GM21528 (cell line): Measurements from ENCODE around the gene SERPINB7.

Source experiments
- ATAC-seq: cut with Tn5 transposase; IDR thresholded peaks from one replicate; pipeline ENCODE4 v1.9.1; 2021; ENCODE audit warnings: mild to moderate bottlenecking, moderate library complexity; ENCODE audit not compliant: unreplicated experiment, low FRiP score

The SERPINB7 gene

DNA sequence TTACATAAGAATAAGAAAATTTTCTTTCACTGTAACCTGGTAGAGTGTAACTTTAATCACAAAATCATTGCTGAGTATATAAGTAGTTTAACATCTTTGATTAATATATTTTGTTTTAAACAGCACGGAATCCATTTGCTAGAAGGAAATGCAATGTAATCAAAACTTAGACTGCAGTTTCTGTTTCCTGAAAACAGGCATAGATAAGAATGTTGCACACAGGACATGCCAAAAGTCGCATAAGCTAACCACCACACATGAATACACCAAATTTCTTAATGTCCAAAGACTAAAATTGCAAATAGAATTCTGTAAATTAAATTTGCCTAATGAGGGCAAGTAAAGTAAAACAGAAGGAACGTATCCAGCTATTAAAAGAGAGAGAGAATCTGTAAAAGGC lies 61.2 kb downstream of the SERPINB7 start:
- no peak for ATAC-seq

DNA sequence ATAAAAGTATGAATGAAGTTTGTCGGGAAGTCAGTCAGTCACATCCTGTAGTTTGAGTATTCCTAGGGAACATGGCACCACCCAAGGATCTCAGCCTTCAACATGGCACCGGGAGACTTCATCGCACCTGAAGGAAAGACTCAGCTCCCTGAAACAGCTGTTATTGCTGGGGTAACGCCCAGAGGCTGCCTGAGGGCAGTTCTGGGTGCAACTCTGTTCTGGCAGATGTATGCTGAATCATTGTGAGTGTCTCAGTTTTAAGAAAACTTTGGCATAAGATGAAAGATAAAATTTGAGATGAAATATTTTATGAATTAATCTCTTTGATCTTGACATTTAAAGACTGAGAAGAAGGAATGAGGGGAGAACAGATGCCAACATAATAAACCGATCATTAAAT lies 62.4 kb downstream of the SERPINB7 start:
- no peak for ATAC-seq

DNA sequence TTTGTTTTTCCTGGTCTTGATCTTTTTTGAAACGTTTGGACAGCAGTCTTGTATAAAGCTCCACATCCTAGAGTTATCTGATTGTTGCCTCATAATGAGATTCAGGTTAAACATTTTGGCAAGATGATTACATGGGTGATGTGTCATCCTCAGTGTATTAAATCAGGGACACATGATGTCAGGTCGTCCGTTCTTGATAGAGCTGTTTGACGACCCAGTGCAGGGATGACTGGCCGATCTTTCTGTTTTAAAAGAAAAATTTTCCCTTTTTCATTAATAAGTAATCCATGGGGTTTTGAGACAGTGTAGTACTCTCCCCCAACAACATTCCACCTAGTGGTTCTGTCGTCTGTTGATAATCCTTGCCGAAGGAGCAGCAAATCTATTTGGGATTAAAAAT lies 67.8 kb downstream of the SERPINB7 start:
- ATAC-seq, result no peak

DNA sequence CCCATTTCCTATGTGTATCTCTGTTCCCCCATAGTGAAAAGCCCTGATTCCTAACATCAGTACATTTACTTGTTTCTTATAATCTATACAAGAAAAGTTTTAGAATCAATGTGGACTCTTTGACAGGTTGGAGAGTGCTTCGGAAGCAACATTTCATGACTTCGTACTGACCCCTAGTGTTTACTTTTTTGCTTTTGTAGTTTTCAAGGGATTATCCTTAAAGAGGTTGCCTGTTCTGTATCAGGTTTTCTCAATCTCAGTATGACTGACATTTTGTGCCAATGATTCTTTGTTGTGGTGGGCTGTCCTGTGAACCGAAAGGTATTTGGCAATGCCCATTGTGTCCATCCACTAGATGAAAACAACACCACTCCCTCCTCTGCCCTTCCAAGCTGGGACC lies 69.0 kb downstream of the SERPINB7 start:
- peak; percentile 63 for ATAC-seq

DNA sequence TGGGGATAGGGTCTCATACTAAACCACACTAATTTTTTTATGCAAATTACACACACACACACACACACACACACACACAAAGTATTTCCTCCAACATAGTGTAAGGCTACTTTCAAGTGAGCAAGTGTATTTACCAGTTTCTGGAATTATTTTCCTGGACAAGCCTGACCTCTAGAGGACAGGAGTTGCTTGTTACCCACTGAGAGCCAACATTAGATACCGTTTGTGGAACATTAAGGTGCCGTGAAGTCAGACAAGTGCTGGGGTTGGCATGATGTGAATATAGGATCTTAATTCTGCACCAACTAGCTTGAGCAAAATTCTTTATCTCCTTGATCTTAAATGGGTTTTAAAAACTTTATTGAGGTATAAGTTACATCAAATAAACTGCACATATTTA lies 72.9 kb downstream of the SERPINB7 start:
- ATAC-seq, result no peak

DNA sequence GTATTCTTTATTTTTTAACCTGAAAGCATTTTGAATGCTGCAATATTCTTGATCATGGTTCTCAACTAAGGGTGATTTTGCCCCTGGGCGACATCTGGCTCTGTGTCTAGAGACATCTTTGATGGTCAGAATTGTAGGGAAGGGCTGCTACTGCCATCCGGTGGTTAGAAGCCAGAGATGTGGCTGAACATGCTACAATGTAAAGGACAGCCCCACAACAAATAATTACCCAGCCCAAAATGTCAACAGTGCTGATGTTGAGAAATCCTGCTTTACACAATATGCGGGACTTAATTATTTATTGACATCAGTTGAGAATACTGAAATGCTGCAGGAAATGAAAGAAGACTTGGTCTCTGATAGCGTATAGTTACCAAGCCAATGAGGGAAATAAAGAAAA lies 74.8 kb downstream of the SERPINB7 start:
- peak; percentile 71 for ATAC-seq

DNA sequence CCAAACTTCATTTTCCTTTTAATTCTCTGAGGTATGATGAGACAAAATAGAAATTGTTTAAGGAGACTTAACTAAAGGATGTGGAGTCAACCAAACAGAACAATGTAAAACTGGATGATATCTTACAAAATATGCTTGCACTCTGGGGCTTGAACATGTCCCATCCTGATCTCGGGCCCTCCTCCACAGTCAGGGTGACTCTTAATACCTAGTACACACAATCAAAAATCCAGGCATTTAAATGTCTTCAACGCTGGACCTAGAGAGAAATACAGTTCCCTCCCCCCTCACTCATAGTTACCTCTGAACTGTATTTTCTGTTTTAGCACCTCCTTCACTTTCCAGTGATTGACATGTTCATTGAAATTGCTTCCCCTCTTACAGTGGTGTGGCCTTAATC lies 75.4 kb downstream of the SERPINB7 start:
- no peak for ATAC-seq
